ENCODE measurements around the gene CARD6. TPM values are rescaled to one million over a fixed set of nuclear protein-coding genes. Genes with fewer than 3 reads are reported as not detected.

CARD6 gene
- total and polyA plus RNA-seq, 9 of the 15 experiments (the other 6 are each of a cell fraction or from before 2014, with no cell fraction given): 3.5 to 8.3 (median 5.9) TPM

GRCh38 chr5:40826489-40827187 is 14.5 kb upstream of the CARD6 start (continued):
- peak in 1 of 2 experiments; percentile 20; a peak in 1 of 4 replicates for TF ChIP-seq SIN3A (IDR thresholded peaks at IDR 0.05; ENCODE audit: borderline replicate concordance in 2 of 2, control insufficient read depth in 1 of 2, low read depth in 2 of 2, low read length in 2 of 2)
- TF ChIP-seq ZFX (CRISPR knock-in tag; IDR thresholded peaks at IDR 0.05): no peak
- no peak for TF ChIP-seq RFX1 (IDR thresholded peaks at IDR 0.05)
- no peak for TF ChIP-seq ZNF668 (CRISPR knock-in tag; IDR thresholded peaks at IDR 0.05)
- TF ChIP-seq ZNF217 (CRISPR knock-in tag; IDR thresholded peaks at IDR 0.05): no peak
- TF ChIP-seq PURB (CRISPR knock-in tag; IDR thresholded peaks at IDR 0.05; ENCODE audit: low read depth): no peak
- TF ChIP-seq ZBTB34 (CRISPR knock-in tag; IDR thresholded peaks at IDR 0.05): no peak
- TF ChIP-seq ZC3H4 (CRISPR knock-in tag; IDR thresholded peaks at IDR 0.05; ENCODE audit: borderline replicate concordance): no peak
- TF ChIP-seq ZNF561 (CRISPR knock-in tag; conservative IDR thresholded peaks at IDR 0.05): no peak
- no peak for TF ChIP-seq ZNF253 (CRISPR knock-in tag; conservative IDR thresholded peaks at IDR 0.05)
- peak; percentile 47; the same call in 1 of the 2 replicates for TF ChIP-seq RBFOX2 (IDR thresholded peaks at IDR 0.05; ENCODE audit: low read depth, low read length)
- no peak for TF ChIP-seq ZNF408 (CRISPR knock-in tag; IDR thresholded peaks at IDR 0.05; ENCODE audit: low read depth)
- TF ChIP-seq, protein P1, sequence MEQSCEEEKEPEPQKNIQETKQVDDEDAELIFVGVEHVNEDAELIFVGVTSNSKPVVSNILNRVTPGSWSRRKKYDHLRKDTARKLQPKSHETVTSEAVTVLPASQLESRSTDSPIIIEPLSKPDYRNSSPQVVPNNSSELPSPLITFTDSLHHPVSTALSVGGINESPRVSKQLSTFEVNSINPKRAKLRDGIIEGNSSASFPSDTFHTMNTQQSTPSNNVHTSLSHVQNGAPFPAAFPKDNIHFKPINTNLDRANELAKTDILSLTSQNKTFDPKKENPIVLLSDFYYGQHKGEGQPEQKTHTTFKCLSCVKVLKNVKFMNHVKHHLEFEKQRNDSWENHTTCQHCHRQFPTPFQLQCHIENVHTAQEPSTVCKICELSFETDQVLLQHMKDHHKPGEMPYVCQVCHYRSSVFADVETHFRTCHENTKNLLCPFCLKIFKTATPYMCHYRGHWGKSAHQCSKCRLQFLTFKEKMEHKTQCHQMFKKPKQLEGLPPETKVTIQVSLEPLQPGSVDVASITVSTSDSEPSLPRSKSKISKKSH (CRISPR knock-in tag; IDR thresholded peaks at IDR 0.05): no peak
- no peak for TF ChIP-seq CBX1 (IDR thresholded peaks at IDR 0.05; ENCODE audit: low read depth)
- TF ChIP-seq TFE3 (CRISPR knock-in tag; IDR thresholded peaks at IDR 0.05): no peak
- no peak for TF ChIP-seq ZNF449 (CRISPR knock-in tag; IDR thresholded peaks at IDR 0.05)
- peak; percentile 50; the same call in 1 of the 2 replicates for TF ChIP-seq POLR2G (IDR thresholded peaks at IDR 0.05; ENCODE audit: low read depth, low read length)
- TF ChIP-seq, protein P2, sequence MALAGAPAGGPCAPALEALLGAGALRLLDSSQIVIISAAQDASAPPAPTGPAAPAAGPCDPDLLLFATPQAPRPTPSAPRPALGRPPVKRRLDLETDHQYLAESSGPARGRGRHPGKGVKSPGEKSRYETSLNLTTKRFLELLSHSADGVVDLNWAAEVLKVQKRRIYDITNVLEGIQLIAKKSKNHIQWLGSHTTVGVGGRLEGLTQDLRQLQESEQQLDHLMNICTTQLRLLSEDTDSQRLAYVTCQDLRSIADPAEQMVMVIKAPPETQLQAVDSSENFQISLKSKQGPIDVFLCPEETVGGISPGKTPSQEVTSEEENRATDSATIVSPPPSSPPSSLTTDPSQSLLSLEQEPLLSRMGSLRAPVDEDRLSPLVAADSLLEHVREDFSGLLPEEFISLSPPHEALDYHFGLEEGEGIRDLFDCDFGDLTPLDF (CRISPR knock-in tag; IDR thresholded peaks at IDR 0.05): no peak
- TF ChIP-seq CBX2 (IDR thresholded peaks at IDR 0.05; ENCODE audit: insufficient read depth, low read length, poor library complexity, severe bottlenecking): no peak
- no peak for TF ChIP-seq ZNF23 (CRISPR knock-in tag; IDR thresholded peaks at IDR 0.05)
- TF ChIP-seq CHD2 (IDR thresholded peaks at IDR 0.05; ENCODE audit: low read depth, low read length): 0 out of 2 replicates have a peak, but pooled peaks have one; percentile 3
